Measurements from ENCODE around the gene GALNT16. TPM values are rescaled to one million over a fixed set of nuclear protein-coding genes. Genes with fewer than 3 reads are reported as not detected.

The GALNT16 gene
- total and polyA plus RNA-seq, 11 donors = 17.0 to 81.6 (median 51.3) TPM

DNA sequence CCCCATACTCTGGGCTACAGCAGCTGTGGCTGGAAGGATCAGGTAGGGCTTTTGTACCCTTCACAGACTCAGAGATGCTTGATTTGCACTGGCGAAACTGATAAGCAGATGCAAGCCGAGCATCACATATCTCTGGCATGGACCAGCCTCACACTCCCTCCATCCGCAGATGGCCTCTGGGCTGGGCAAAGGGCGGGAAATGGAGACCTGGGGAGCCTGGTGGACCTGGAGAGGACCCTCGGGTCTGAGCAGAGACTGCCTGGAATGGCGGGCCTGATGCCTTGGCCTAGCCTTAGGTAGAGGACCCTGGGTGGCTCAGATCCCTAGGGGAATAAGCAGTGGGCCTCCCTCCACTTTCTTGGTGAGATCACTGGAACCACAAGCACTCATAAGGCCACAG lies 53.2 kb downstream of the GALNT16 start:
- Histone ChIP-seq H3K27me3 (no peaks in the 10 kb centered on the region), H3K4me3 (no peak overlapping the region), H3K9me3 (no peaks in the 10 kb centered on the region), H3K36me3 (no peaks in the 10 kb centered on the region), H3K27ac (peak overlapping the region in 3 of 12 donors; percentile 17 to 52 (median 17)), H3K4me1 (peaks cover 4 to 52% (median 29%) of the 10 kb centered on the region in 12 donors)
- DNase-seq (peak in 1 of 5 donors; percentile 12), ATAC-seq (no peak)
- intact Hi-C loops (cut with DNase I) = no loop called here
- TF ChIP-seq, protein P1, sequence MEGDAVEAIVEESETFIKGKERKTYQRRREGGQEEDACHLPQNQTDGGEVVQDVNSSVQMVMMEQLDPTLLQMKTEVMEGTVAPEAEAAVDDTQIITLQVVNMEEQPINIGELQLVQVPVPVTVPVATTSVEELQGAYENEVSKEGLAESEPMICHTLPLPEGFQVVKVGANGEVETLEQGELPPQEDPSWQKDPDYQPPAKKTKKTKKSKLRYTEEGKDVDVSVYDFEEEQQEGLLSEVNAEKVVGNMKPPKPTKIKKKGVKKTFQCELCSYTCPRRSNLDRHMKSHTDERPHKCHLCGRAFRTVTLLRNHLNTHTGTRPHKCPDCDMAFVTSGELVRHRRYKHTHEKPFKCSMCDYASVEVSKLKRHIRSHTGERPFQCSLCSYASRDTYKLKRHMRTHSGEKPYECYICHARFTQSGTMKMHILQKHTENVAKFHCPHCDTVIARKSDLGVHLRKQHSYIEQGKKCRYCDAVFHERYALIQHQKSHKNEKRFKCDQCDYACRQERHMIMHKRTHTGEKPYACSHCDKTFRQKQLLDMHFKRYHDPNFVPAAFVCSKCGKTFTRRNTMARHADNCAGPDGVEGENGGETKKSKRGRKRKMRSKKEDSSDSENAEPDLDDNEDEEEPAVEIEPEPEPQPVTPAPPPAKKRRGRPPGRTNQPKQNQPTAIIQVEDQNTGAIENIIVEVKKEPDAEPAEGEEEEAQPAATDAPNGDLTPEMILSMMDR (IDR thresholded peaks at IDR 0.05) = no peak
- 90 to 94% (median 92%) methylated on average over 6 of the region's 6 CpGs for WGBS, 4 donors

DNA sequence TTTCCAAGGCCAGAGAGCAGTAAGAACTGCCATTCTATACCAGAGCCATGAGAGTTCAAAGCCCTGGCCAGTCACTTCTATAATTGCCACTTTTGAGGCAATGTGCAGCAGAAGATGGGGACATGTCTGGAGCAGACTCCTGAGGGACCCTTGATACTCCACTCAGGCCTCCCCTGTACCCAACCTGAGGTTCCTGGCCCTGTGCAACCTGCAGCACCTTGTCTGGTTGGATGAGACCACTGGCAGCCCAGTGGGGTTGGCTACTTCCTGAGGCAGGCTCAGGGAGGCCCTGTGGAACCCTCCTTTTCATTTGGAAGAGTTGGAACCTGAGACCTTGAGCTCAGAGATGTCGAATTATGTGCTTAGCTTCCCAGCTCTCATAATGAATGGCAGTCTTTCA lies 54.4 kb downstream of the GALNT16 start:
- WGBS, 4 donors = 62 to 98% (median 91%) methylated on average over 1 of the region's 1 CpG
- Histone ChIP-seq H3K4me3 (no peak overlapping the region), H3K9me3 (no peaks in the 10 kb centered on the region), H3K4me1 (peaks cover 4 to 56% (median 33%) of the 10 kb centered on the region in 12 donors), H3K27ac (peak overlapping the region in 2 of 12 donors; percentile 36 to 77), H3K27me3 (no peaks in the 10 kb centered on the region), H3K36me3 (no peaks in the 10 kb centered on the region)
- intact Hi-C loops (cut with DNase I) = loop anchor here in 1 of 10 donors (2.0 kb wide), 1 partner anchor 48 kb away; no protein-coding TSS in a partner anchor
- ATAC-seq = no peak
- TF ChIP-seq, protein P1 (IDR thresholded peaks at IDR 0.05) = no peak
- TF ChIP-seq POLR2A (IDR thresholded peaks at IDR 0.05) = no peak
- peak in 1 of 5 donors; percentile 4 for DNase-seq

DNA sequence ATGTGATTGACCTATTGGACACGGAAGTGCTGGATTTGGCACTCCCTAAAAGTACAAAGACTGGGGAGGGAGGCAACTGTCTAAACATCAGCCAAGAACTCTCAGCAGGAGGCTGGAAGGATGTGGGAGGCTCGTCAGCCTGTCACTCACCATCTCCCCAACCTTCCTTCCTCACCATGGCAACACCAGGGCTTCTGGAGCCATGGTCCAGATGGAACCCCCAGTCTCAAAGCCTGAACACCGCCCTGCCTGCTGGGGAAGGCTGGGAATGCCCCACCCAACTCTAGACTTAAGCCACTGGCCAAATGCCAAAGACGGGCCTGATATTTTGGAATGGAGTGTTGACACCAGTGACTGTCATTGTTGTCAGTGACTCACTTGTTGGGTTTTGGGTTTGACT lies 55.3 kb downstream of the GALNT16 start:
- no peaks in the 10 kb centered on the region for H3K9me3 ChIP-seq
- no peaks in the 10 kb centered on the region for H3K27me3 ChIP-seq
- H3K4me1 ChIP-seq = peaks cover 4 to 56% (median 33%) of the 10 kb centered on the region in 12 donors
- ATAC-seq = peak in 1 of 4 donors; percentile 15
- no peaks in the 10 kb centered on the region for H3K36me3 ChIP-seq
- TF ChIP-seq, protein P1 (IDR thresholded peaks at IDR 0.05) = no peak
- no peak for TF ChIP-seq POLR2A (IDR thresholded peaks at IDR 0.05)
- intact Hi-C loops (cut with DNase I) = loop anchor here in 3 of 10 donors (2.0 to 5.0 kb wide), 2 partner anchors 48 to 53 kb away; partner anchors contain the start of gene GALNT16 (in 2 of the 3)
- H3K27ac ChIP-seq = peak overlapping the region in 7 of 12 donors; percentile 24 to 81 (median 36)
- DNase-seq = peak in 3 of 5 donors; percentile 17 to 40 (median 19)
- no peak overlapping the region for H3K4me3 ChIP-seq
- 33 to 54% (median 37%) methylated on average over 4 of the region's 4 CpGs for WGBS, 4 donors

DNA sequence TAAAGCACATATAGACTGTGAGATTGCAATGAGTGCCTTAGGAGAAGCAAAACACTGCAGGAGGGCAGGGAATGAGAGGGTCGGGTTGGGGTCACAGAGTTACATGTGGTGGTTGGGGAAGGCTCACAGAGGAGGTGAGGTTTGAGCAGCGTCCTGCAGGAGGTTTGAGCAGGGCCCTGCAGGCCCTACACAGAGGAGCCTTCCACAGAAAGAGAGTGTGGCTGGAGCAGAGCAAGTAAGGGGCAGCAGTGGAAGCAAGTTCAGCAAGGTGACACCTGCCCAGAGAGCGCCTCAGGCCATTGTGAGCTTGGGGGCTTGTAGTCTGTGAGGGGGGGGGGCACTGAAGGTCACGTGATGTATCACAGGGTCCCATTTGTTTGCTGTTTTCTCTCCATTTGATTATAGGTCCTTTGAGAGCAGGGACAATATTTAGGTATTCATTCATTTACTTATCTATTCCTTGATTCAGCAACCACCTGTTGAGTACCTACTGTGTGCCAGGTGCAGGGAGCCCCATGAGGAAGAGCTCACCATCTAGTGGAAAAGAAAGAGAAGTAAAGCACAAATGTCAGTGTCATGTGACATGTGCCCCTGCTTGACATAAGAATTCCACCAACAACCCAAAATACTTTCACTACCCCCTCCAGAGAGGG lies 56.6 kb downstream of the GALNT16 start:
- Histone ChIP-seq H3K27me3 (no peaks in the 10 kb centered on the region), H3K36me3 (peaks cover 0 to 3% (median 0%) of the 10 kb centered on the region in 9 donors), H3K27ac (peak overlapping the region in 10 of 12 donors; percentile 41 to 81 (median 72)), H3K4me3 (no peak overlapping the region), H3K9me3 (no peaks in the 10 kb centered on the region), H3K4me1 (peaks cover 4 to 56% (median 33%) of the 10 kb centered on the region in 12 donors)
- peak in 3 of 4 donors; percentile 9 to 31 (median 23) for ATAC-seq
- peak in 2 of 5 donors; percentile 16 to 52 for DNase-seq
- 70 to 83% (median 76%) methylated on average over 4 of the region's 4 CpGs for WGBS, 4 donors
- intact Hi-C loops (cut with DNase I) = loop anchor here in 3 of 10 donors (1.0 to 5.0 kb wide), 3 partner anchors 28 to 55 kb away; partner anchors contain the start of gene GALNT16 (in 2 of the 3)
- TF ChIP-seq, protein P1 (IDR thresholded peaks at IDR 0.05) = peak in 2 of 12 donors; percentile 9 to 20
- no peak for TF ChIP-seq POLR2A (IDR thresholded peaks at IDR 0.05)

Measured in heart left ventricle (tissue), 16 donors.